DND-41 (cell line): Measurements from ENCODE around the gene CACNA1H.

ENCODE experiments used
- ATAC-seq: fragments of 200-7000 bp; cut with Tn5 transposase; 3 replicates; pipeline ENCODE4 v1.9.1; 2021; ENCODE audit warnings: low read depth; ENCODE audit not compliant: insufficient read depth
- DNase-seq: peaks from one replicate; pipeline ENCODE4 v3.0.0-alpha.2; 2020
- H2AFZ ChIP-seq: 2 replicates; pipeline ENCODE4 v1.6.0; 2012; ENCODE audit warnings: low read depth, low read length
- H3K27ac ChIP-seq: 2 replicates; pipeline ENCODE4 v1.5.1; 2012; ENCODE audit warnings: low read length, inconsistent platforms
- H3K27me3 ChIP-seq: fragments of 200-600 bp; sonication (generic); 2 replicates; pipeline ENCODE4 v1.6.0; 2012; ENCODE audit warnings: low read length, mild to moderate bottlenecking, inconsistent platforms; ENCODE audit not compliant: insufficient read depth, poor library complexity
- H3K36me3 ChIP-seq: 2 replicates; pipeline ENCODE4 v1.5.1; 2012; ENCODE audit warnings: low read length, inconsistent platforms; ENCODE audit not compliant: insufficient read depth
- H3K4me1 ChIP-seq: 2 replicates; pipeline ENCODE4 v1.5.1; 2012; ENCODE audit warnings: mild to moderate bottlenecking, low read length; ENCODE audit not compliant: insufficient read depth
- H3K4me2 ChIP-seq: 2 replicates; pipeline ENCODE4 v1.6.0; 2012; ENCODE audit warnings: mild to moderate bottlenecking, moderate library complexity, low read length, inconsistent platforms; ENCODE audit not compliant: insufficient read depth
- H3K4me3 ChIP-seq, 2 experiments: fragments of 200-600 bp in 1 of 2; shearing (Covaris generic) in 1 of 2; 2 replicates each; pipeline ENCODE4 v1.5.1; 2012 to 2016; ENCODE audit warnings: inconsistent platforms in 2 of 2, low read length in 2 of 2, mild to moderate bottlenecking in 2 of 2, low read depth in 1 of 2, moderate library complexity in 1 of 2
- H3K79me2 ChIP-seq: 2 replicates; pipeline ENCODE4 v1.6.0; 2012; ENCODE audit warnings: low read length, inconsistent platforms; ENCODE audit not compliant: insufficient read depth
- H3K9ac ChIP-seq: 2 replicates; pipeline ENCODE4 v1.6.0; 2012; ENCODE audit warnings: low read depth, mild to moderate bottlenecking, inconsistent platforms, low read length, moderate library complexity
- H3K9me3 ChIP-seq: 2 replicates; pipeline ENCODE4 v1.5.1; 2012; ENCODE audit warnings: low read length, moderate library complexity, mild to moderate bottlenecking, inconsistent platforms; ENCODE audit not compliant: insufficient read depth, severe bottlenecking
- H4K20me1 ChIP-seq: 2 replicates; pipeline ENCODE4 v1.6.0; 2012; ENCODE audit warnings: low read length; ENCODE audit not compliant: insufficient read depth
- EZH2 ChIP-seq: IDR thresholded peaks from 3 replicates; pipeline ENCODE4 v1.6.1; 2012; ENCODE audit warnings: borderline replicate concordance, low read depth, mild to moderate bottlenecking, moderate library complexity, low read length, inconsistent platforms; ENCODE audit not compliant: severe bottlenecking
- TF ChIP-seq, protein P1 (sequence below): IDR thresholded peaks from 2 replicates; pipeline ENCODE4 v1.5.1; 2012; ENCODE audit warnings: borderline replicate concordance, low read length, moderate library complexity, mild to moderate bottlenecking; ENCODE audit not compliant: poor library complexity, severe bottlenecking; ENCODE audit errors: extremely low read depth

The CACNA1H gene

GRCh38 chr16:1140582-1141162 is 12.2 kb upstream of the CACNA1H start:
- Histone ChIP-seq H3K27me3 (no peaks in the 10 kb centered on the region), H3K36me3 (no peaks in the 10 kb centered on the region), H3K79me2 (no peaks in the 10 kb centered on the region), H2AFZ (no peak overlapping the region), H3K4me3 (no peak overlapping the region), H3K4me2 (no peak overlapping the region), H3K27ac (no peak overlapping the region), H3K9ac (no peak overlapping the region), H3K9me3 (no peaks in the 10 kb centered on the region), H3K4me1 (no peaks in the 10 kb centered on the region), H4K20me1 (no peaks in the 10 kb centered on the region)
- TF ChIP-seq EZH2: no peak
- DNase-seq (no peak), ATAC-seq (no peak)

- H2AFZ ChIP-seq: no peak overlapping the region
- ATAC-seq (no peak), DNase-seq (no peak)
- no peak overlapping the region for H3K27ac ChIP-seq
- no peaks in the 10 kb centered on the region for H3K27me3 ChIP-seq
- no peaks in the 10 kb centered on the region for H3K79me2 ChIP-seq
- no peak for TF ChIP-seq EZH2
- TF ChIP-seq, protein P1, sequence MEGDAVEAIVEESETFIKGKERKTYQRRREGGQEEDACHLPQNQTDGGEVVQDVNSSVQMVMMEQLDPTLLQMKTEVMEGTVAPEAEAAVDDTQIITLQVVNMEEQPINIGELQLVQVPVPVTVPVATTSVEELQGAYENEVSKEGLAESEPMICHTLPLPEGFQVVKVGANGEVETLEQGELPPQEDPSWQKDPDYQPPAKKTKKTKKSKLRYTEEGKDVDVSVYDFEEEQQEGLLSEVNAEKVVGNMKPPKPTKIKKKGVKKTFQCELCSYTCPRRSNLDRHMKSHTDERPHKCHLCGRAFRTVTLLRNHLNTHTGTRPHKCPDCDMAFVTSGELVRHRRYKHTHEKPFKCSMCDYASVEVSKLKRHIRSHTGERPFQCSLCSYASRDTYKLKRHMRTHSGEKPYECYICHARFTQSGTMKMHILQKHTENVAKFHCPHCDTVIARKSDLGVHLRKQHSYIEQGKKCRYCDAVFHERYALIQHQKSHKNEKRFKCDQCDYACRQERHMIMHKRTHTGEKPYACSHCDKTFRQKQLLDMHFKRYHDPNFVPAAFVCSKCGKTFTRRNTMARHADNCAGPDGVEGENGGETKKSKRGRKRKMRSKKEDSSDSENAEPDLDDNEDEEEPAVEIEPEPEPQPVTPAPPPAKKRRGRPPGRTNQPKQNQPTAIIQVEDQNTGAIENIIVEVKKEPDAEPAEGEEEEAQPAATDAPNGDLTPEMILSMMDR: no peak
- no peaks in the 10 kb centered on the region for H3K9me3 ChIP-seq
- no peak overlapping the region for H3K4me2 ChIP-seq
- no peak overlapping the region for H3K9ac ChIP-seq
- H4K20me1 ChIP-seq: no peaks in the 10 kb centered on the region
- no peaks in the 10 kb centered on the region for H3K4me1 ChIP-seq
- no peaks in the 10 kb centered on the region for H3K36me3 ChIP-seq
- H3K4me3 ChIP-seq: no peak overlapping the region
These were observed 11.7 kb upstream of the CACNA1H start for GRCh38 chr16:1141191-1141590.

- ATAC-seq (no peak), DNase-seq (no peak)
- Histone ChIP-seq H3K4me2 (no peak overlapping the region), H3K79me2 (no peaks in the 10 kb centered on the region), H4K20me1 (no peaks in the 10 kb centered on the region), H3K27ac (no peak overlapping the region), H3K9ac (no peak overlapping the region), H2AFZ (no peak overlapping the region), H3K4me3 (no peak overlapping the region), H3K27me3 (no peaks in the 10 kb centered on the region), H3K4me1 (no peaks in the 10 kb centered on the region), H3K9me3 (no peaks in the 10 kb centered on the region), H3K36me3 (no peaks in the 10 kb centered on the region)
- TF ChIP-seq EZH2: no peak
- TF ChIP-seq, protein P1: no peak
These were observed 11.2 kb upstream of the CACNA1H start for GRCh38 chr16:1141716-1142115.

DNA sequence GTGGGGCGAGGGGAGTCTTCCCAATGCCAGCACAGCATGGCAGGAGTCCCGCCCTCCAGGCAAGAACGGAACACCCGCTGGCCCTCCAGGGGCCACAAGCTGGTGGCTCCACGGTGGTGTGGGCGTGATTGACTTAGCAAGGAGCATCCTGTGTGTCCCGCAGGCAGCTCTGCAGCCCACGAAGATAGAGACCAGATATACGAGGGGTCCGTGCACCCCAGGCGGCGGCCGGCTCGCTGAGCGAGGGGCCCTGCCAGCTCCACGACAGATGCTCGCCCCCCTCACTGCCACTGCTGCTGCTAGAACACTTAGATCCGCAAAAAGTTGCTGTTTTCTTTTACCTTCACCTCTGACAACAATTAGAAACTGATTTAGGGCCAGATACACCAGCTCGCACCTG is 10.0 kb upstream of the CACNA1H start:
- H3K4me1 ChIP-seq: no peaks in the 10 kb centered on the region
- no peaks in the 10 kb centered on the region for H3K79me2 ChIP-seq
- H3K27ac ChIP-seq: no peak overlapping the region
- TF ChIP-seq EZH2: no peak
- TF ChIP-seq, protein P1: no peak
- no peaks in the 10 kb centered on the region for H4K20me1 ChIP-seq
- DNase-seq (no peak), ATAC-seq (no peak)
- no peak overlapping the region for H3K4me2 ChIP-seq
- H3K9me3 ChIP-seq: no peaks in the 10 kb centered on the region
- no peak overlapping the region for H2AFZ ChIP-seq
- H3K4me3 ChIP-seq: no peak overlapping the region
- no peak overlapping the region for H3K9ac ChIP-seq
- H3K36me3 ChIP-seq: no peaks in the 10 kb centered on the region
- H3K27me3 ChIP-seq: no peaks in the 10 kb centered on the region
